ENCODE measurements around the gene LMOD3. TPM values are rescaled to one million over a fixed set of nuclear protein-coding genes. Genes with fewer than 3 reads are reported as not detected.

Gene LMOD3
- polyA plus RNA-seq, 1 experiment: not detected

GRCh38 chr3:69058180-69058946, 64.0 kb downstream of the LMOD3 start:
- DNase-seq (ENCODE audit: low read depth): no peak
- Histone ChIP-seq H3K27me3 (ENCODE audit: control insufficient read depth, insufficient read depth, low read length) (no peaks in the 10 kb centered on the region), H3K4me3 (ENCODE audit: low read depth, low read length) (no peak overlapping the region), H3K36me3 (ENCODE audit: control insufficient read depth, insufficient read depth, low read length) (peaks cover 3% of the 10 kb centered on the region)
- ChIA-PET POLR2A (no interaction called here), CTCF (no interaction called here)
- no peak for TF ChIP-seq CTCF (IDR thresholded peaks at IDR 0.05; ENCODE audit: insufficient read depth, low read depth, low read length)

Other genes starting within 250 kb of the LMOD3 start
- gene TAFA4, start 190.0 kb downstream of the LMOD3 start, polyA plus RNA-seq (2011; rRNA removed): not detected in 2 replicates
- 18.9 and 31.2 TPM in 2 replicates for gene EOGT, start 108.9 kb downstream of the LMOD3 start, polyA plus RNA-seq (2011; rRNA removed)
- gene TMF1, start 70.3 kb downstream of the LMOD3 start, polyA plus RNA-seq (2011; rRNA removed): 7.7 and 14.3 TPM in 2 replicates
- gene UBA3, start 42.2 kb downstream of the LMOD3 start, polyA plus RNA-seq (2011; rRNA removed): 36.6 and 71.8 TPM in 2 replicates
- 129 TPM in 2 replicates for gene ARL6IP5, start 37.7 kb downstream of the LMOD3 start, polyA plus RNA-seq (2011; rRNA removed)